Thoracic aorta (tissue), 2 donors: ENCODE data around the gene ARHGEF16. TPM values are rescaled to one million over a fixed set of nuclear protein-coding genes. Genes with fewer than 3 reads are reported as not detected.

ENCODE experiments used
- ATAC-seq: fragments of 150-250 bp; one replicate; pipeline ENCODE4 v1.8.0; 2017; ENCODE audit warnings: low read depth; ENCODE audit not compliant: insufficient number of reproducible peaks, low FRiP score
- DNase-seq: peaks from one replicate; pipeline ENCODE4 v3.0.0-alpha.2; 2020; ENCODE audit warnings: low spot score
- H3K27ac ChIP-seq, 2 donors: fragments of 200-600 bp; sonication (generic); 1 replicate in 1 of 2; 2 replicates in 1 of 2; pipeline ENCODE4 v1.5.1; 2016; ENCODE audit warnings: mild to moderate bottlenecking in 2 of 2, moderate library complexity in 2 of 2
- H3K27me3 ChIP-seq: fragments of 200-600 bp; sonication (generic); replicated peaks from 2 replicates; pipeline ENCODE4 v1.6.0; 2016; ENCODE audit warnings: mild to moderate bottlenecking; ENCODE audit not compliant: insufficient read depth
- H3K36me3 ChIP-seq: fragments of 200-600 bp; sonication (generic); one replicate; pipeline ENCODE4 v1.5.1; 2016
- H3K4me1 ChIP-seq, 2 donors: fragments of 200-600 bp; sonication (generic); 1 replicate in 1 of 2; 2 replicates in 1 of 2; pipeline versions ENCODE4 v1.5.1 to v1.6.0; 2016; ENCODE audit warnings: low read depth in 2 of 2, mild to moderate bottlenecking in 1 of 2; ENCODE audit not compliant: control insufficient read depth in 1 of 2
- H3K4me3 ChIP-seq: fragments of 200-600 bp; sonication (generic); 2 replicates; pipeline ENCODE4 v1.5.1; 2016; ENCODE audit warnings: mild to moderate bottlenecking
- H3K9me3 ChIP-seq: fragments of 200-600 bp; sonication (generic); 2 replicates; pipeline ENCODE4 v1.5.1; 2016
- total RNA-seq, 2 donors: library from RNA; depleted of rRNA; stranded (reverse); fragments of >200 nt; gene quantifications; one replicate each; pipeline versions ENCODE4 v1.1.0 to v1.2.3, GENCODE V29; 2016
- TF ChIP-seq, protein P1 (sequence below): fragments of 200-600 bp; sonication (generic); IDR thresholded peaks from one replicate; pipeline ENCODE4 v1.5.1; 2019; ENCODE audit warnings: antibody characterized with exemption

Gene ARHGEF16
- total RNA-seq, result 1 to 10 TPM; 1.6 to 2.4 TPM

DNA sequence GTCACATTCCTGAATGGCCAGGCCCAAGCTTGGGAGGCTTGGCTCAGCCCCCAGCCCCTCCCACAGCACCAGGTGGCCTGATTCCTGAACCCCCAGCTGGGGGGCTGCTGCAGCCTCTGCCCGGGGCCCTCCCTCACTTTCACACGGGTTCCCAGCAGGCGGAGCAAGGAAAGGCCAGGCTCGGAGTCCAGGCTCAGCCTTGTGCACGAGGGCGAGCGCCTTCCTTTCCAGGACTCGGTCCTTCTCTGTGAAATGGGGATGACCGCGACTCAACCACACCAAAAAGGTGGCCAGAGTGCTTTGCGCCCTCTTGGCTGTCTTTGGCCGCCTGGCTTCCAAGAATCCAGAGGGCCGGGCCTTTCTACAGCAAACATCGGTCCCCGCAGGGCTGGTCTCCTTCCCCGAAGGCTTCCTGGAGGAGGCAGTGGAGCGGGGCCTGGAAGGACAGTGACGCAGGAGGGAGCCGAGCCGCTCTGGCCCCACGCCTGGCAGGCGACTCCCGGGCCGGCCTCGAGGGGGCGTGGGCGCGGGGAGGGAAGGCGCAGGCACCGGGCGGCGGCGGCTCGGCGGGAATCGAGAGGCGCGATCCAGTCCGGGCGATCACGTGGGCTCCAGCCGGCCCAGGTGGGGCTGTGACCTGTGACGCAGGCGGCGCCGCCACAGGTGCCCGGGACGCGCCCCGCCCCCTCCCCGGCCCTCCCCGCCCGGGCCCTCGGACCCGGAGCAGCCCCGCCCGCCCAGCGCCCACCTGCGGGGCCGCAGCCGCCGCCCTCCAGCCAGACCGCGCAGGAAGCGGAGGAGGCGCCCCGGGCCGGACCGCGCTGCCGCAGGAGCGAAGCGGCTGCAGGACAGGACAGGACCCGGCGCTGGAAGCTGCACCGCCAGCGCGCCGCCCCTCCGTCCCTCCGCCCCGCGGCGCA, at the start of gene ARHGEF16:
Gene ARHGEF16, plus strand, starts transcription at position 775 of the 920 bp plus-strand sequence. CDS start 8,420 bp downstream, outside the sequence.
- H3K4me1 ChIP-seq, result peaks cover 5 to 14% of the 10 kb centered on the region in 2 donors
- no peak within 1 kb of the TSS for H3K27ac ChIP-seq
- TF ChIP-seq, protein P1, sequence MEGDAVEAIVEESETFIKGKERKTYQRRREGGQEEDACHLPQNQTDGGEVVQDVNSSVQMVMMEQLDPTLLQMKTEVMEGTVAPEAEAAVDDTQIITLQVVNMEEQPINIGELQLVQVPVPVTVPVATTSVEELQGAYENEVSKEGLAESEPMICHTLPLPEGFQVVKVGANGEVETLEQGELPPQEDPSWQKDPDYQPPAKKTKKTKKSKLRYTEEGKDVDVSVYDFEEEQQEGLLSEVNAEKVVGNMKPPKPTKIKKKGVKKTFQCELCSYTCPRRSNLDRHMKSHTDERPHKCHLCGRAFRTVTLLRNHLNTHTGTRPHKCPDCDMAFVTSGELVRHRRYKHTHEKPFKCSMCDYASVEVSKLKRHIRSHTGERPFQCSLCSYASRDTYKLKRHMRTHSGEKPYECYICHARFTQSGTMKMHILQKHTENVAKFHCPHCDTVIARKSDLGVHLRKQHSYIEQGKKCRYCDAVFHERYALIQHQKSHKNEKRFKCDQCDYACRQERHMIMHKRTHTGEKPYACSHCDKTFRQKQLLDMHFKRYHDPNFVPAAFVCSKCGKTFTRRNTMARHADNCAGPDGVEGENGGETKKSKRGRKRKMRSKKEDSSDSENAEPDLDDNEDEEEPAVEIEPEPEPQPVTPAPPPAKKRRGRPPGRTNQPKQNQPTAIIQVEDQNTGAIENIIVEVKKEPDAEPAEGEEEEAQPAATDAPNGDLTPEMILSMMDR, result no peak
- peak within 1 kb of the TSS; percentile 70 for H3K4me3 ChIP-seq
- DNase-seq (no peak), ATAC-seq (no peak)
- peaks cover 4% of the 10 kb centered on the region for H3K27me3 ChIP-seq
- no peaks in the 10 kb centered on the region for H3K36me3 ChIP-seq
- H3K9me3 ChIP-seq, result no peaks in the 10 kb centered on the region

- DNase-seq (no peak), ATAC-seq (no peak)
- Histone ChIP-seq H3K27me3 (no peaks in the 10 kb centered on the region), H3K9me3 (no peaks in the 10 kb centered on the region), H3K4me1 (peaks cover 19 to 51% of the 10 kb centered on the region in 2 donors), H3K36me3 (peaks cover 32% of the 10 kb centered on the region), H3K27ac (no peak overlapping the region), H3K4me3 (no peak overlapping the region)
- TF ChIP-seq, protein P1, result no peak
Measured at GRCh38 chr1:3404801-3405200, 49.7 kb upstream of the ARHGEF16 start.

DNA sequence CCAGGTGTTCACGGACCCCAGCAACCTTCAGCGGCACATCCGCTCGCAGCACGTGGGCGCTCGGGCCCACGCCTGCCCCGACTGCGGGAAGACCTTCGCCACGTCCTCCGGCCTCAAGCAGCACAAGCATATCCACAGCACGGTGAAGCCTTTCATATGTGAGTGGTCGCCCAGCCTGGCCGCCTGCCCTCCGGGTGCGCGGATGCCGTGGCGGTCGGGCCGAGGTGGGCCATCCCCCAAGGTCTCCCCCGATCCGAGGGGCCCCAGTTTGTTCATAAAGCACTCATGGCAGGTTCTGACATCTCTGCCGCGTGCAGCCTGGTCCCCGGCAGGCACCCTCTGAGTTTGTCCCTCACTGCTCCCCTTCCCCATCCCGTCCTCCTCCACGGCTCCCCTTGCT, 49.0 kb upstream of the ARHGEF16 start:
- TF ChIP-seq, protein P1, result no peak
- Histone ChIP-seq H3K4me3 (no peak overlapping the region), H3K36me3 (peaks cover 32% of the 10 kb centered on the region), H3K9me3 (no peaks in the 10 kb centered on the region), H3K4me1 (peaks cover 18 to 51% of the 10 kb centered on the region in 2 donors), H3K27ac (no peak overlapping the region), H3K27me3 (no peaks in the 10 kb centered on the region)
- no peak for ATAC-seq
- DNase-seq, result no peak

DNA sequence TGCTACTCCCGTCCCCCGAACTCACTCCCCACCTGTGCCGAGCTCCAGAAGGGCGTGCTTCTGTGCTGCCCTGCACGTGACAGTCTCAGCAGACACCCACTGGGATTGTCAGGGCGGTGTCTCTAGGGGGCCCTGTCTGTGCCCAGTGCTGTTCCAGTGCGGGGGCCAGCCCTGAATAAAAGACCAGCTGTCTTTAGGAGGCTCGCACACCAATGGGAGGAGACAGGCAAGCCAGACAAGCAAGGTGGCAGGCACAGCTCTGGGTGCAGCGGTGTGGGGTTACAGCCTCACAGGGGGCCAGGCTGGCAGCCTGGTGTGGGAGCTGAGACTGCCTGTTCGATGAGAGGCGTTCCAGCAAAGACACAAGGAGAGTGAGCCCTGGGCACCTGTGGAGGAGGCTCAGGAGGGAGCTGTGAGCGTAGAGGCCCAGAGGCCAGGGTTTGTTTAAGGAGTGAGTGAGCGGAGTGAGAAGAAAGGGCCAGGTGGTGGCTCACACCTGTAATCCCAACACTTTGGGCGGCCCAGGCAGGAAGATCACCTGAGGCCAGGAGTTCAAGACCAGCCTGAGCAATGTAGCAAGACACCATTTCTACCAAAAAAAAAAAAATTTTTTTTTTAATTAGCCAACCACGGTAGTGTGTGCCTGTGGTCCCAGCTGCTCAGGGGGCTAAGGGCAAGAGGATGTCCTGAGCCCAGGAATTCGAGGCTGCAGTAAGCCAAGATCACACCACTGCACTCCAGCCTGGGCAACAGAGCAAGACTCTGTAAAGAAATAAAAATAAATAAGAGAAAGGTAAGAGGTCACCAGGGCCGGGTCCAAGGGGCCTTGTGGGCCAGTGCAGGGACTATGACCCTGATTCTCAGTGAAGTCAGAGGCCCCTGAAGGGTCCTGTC, 48.2 kb upstream of the ARHGEF16 start:
- no peak for DNase-seq
- Histone ChIP-seq H3K27me3 (no peaks in the 10 kb centered on the region), H3K9me3 (no peaks in the 10 kb centered on the region), H3K4me3 (no peak overlapping the region), H3K36me3 (peaks cover 35% of the 10 kb centered on the region), H3K27ac (no peak overlapping the region), H3K4me1 (peaks cover 17 to 46% of the 10 kb centered on the region in 2 donors)
- TF ChIP-seq, protein P1, result no peak
- ATAC-seq, result no peak

- TF ChIP-seq, protein P1, result no peak
- H3K9me3 ChIP-seq, result no peaks in the 10 kb centered on the region
- no peak overlapping the region for H3K4me3 ChIP-seq
- DNase-seq (no peak), ATAC-seq (no peak)
- H3K4me1 ChIP-seq, result peaks cover 14 to 38% of the 10 kb centered on the region in 2 donors
- H3K36me3 ChIP-seq, result peaks cover 43% of the 10 kb centered on the region
- H3K27ac ChIP-seq, result no peak overlapping the region
- H3K27me3 ChIP-seq, result no peaks in the 10 kb centered on the region
Measured at GRCh38 chr1:3407021-3407420, 47.4 kb upstream of the ARHGEF16 start.
